H1 (cell line): Measurements from ENCODE around the gene TRAF3. TPM values are rescaled to one million over a fixed set of nuclear protein-coding genes. Genes with fewer than 3 reads are reported as not detected.

Experiments
- CTCF ChIA-PET: fragments of 300-600 bp; sonication (Branson Sonifier 250); formaldehyde crosslinking; loops from one replicate; lab custom pipeline; 2021; ENCODE audit not compliant: partially characterized antibody; lab: Charles Lee
- POLR2A ChIA-PET: fragments of 300-600 bp; sonication (Branson Sonifier 250); formaldehyde crosslinking; loops from one replicate; lab custom pipeline; 2021; ENCODE audit warnings: inconsistent platforms; ENCODE audit not compliant: partially characterized antibody; lab: Charles Lee
- DNase-seq, 2 experiments: peaks; one replicate each; pipeline versions ENCODE4 v3.0.0 to v3.0.0-alpha.2; 2010 to 2022; ENCODE audit warnings: low spot score in 2 of 2, low read depth in 1 of 2, mixed read lengths in 1 of 2
- FAIRE-seq: peaks from 2 replicates; lab custom pipeline; 2011; peaks lifted over from hg19 to GRCh38; lab: Jason Lieb, UNC
- H2AFZ ChIP-seq: 2 replicates; pipeline ENCODE4 v1.8.1; 2012; ENCODE audit warnings: low read length, inconsistent platforms
- H2AK5ac ChIP-seq: 2 replicates; pipeline ENCODE4 v1.6.1; 2013; ENCODE audit warnings: low read depth, low read length
- H2BK120ac ChIP-seq: replicated peaks from 2 replicates; pipeline ENCODE3; 2013; ENCODE audit warnings: low read depth, low read length, inconsistent platforms
- H2BK12ac ChIP-seq: 2 replicates; pipeline ENCODE4 v1.6.1; 2013; ENCODE audit warnings: low read depth, low read length
- H2BK15ac ChIP-seq: 2 replicates; pipeline ENCODE4 v1.6.1; 2013; ENCODE audit warnings: low read length
- H2BK20ac ChIP-seq: 2 replicates; pipeline ENCODE4 v1.6.1; 2013; ENCODE audit warnings: low read length
- H2BK5ac ChIP-seq: 2 replicates; pipeline ENCODE4 v1.6.1; 2013; ENCODE audit warnings: low read depth, low read length
- H3K14ac ChIP-seq: 2 replicates; pipeline ENCODE4 v1.6.1; 2013; ENCODE audit warnings: inconsistent platforms; ENCODE audit not compliant: insufficient read length
- H3K18ac ChIP-seq: 2 replicates; pipeline ENCODE4 v1.6.1; 2013; ENCODE audit warnings: low read length; ENCODE audit errors: extremely low read depth
- H3K23ac ChIP-seq: 2 replicates; pipeline ENCODE4 v1.6.1; 2013; ENCODE audit warnings: inconsistent platforms; ENCODE audit not compliant: insufficient read length
- H3K23me2 ChIP-seq: 2 replicates; pipeline ENCODE4 v1.6.1; 2013; ENCODE audit warnings: low read depth, low read length
- H3K27ac ChIP-seq: 2 replicates; pipeline ENCODE4 v1.6.1; 2011; ENCODE audit warnings: low read depth, low read length, inconsistent platforms
- H3K27me3 ChIP-seq, 4 experiments: replicated peaks in 1 of 4; 1 replicate in 1 of 4; 2 replicates in 3 of 4; pipeline versions ENCODE4 v1.6.1 to v1.8.1; 2011 to 2013; ENCODE audit warnings: low read length in 3 of 4, mild to moderate bottlenecking in 3 of 4, inconsistent platforms in 2 of 4, mixed read lengths in 2 of 4, moderate library complexity in 1 of 4; ENCODE audit not compliant: control insufficient read depth in 3 of 4, insufficient read depth in 3 of 4; ENCODE audit errors: extremely low read depth in 1 of 4
- H3K36me3 ChIP-seq, 4 experiments: 2 replicates each; pipeline versions ENCODE4 v1.6.1 to v1.8.1; 2011 to 2013; ENCODE audit warnings: mild to moderate bottlenecking in 4 of 4, low read length in 3 of 4, moderate library complexity in 2 of 4, control low read depth in 1 of 4, inconsistent platforms in 1 of 4; ENCODE audit not compliant: insufficient read depth in 4 of 4, control insufficient read depth in 2 of 4
- H3K4ac ChIP-seq: replicated peaks from 2 replicates; pipeline ENCODE3; 2013; ENCODE audit warnings: low read length, low read depth, mixed read lengths, inconsistent platforms; ENCODE audit not compliant: insufficient read length
- H3K4me1 ChIP-seq, 4 experiments: replicated peaks in 1 of 4; 1 replicate in 1 of 4; 2 replicates in 3 of 4; pipeline versions ENCODE4 v1.6.1 to v1.8.1; 2011 to 2013; ENCODE audit warnings: low read length in 3 of 4, inconsistent platforms in 2 of 4, mixed read lengths in 1 of 4; ENCODE audit not compliant: insufficient read depth in 4 of 4, control insufficient read depth in 3 of 4
- H3K4me2 ChIP-seq, 2 experiments: 2 replicates each; pipeline versions ENCODE4 v1.6.1 to v1.8.1; 2011 to 2013; ENCODE audit warnings: low read depth in 2 of 2, low read length in 2 of 2, control low read depth in 1 of 2, inconsistent platforms in 1 of 2, mild to moderate bottlenecking in 1 of 2; ENCODE audit not compliant: insufficient read depth in 1 of 2
- H3K4me3 ChIP-seq, 4 experiments: fragments of 200-600, 300-600 bp in 1 of 4; sonication (generic), shearing (Covaris generic), sonication (Bioruptor Twin) in 1 of 4; 2 replicates each; pipeline versions ENCODE4 v1.5.1 to v1.8.1; 2011 to 2016; ENCODE audit warnings: low read length in 4 of 4, low read depth in 3 of 4, control low read depth in 2 of 4, inconsistent platforms in 2 of 4, mild to moderate bottlenecking in 2 of 4, mixed read lengths in 1 of 4, moderate library complexity in 1 of 4; ENCODE audit not compliant: insufficient read depth in 2 of 4; ENCODE audit errors: extremely low read depth in 1 of 4
- H3K56ac ChIP-seq: replicated peaks from 2 replicates; pipeline ENCODE3; 2013; ENCODE audit warnings: low read depth, mild to moderate bottlenecking, mixed read lengths, low read length, inconsistent platforms; ENCODE audit not compliant: insufficient read length
- H3K79me1 ChIP-seq: 2 replicates; pipeline ENCODE4 v1.6.1; 2013; ENCODE audit warnings: low read depth, low read length, control low read depth
- H3K79me2 ChIP-seq, 2 experiments: 2 replicates each; pipeline versions ENCODE4 v1.6.1 to v1.8.1; 2012 to 2013; ENCODE audit warnings: low read length in 2 of 2, mild to moderate bottlenecking in 2 of 2, inconsistent platforms in 1 of 2; ENCODE audit not compliant: insufficient read depth in 2 of 2, control insufficient read depth in 1 of 2
- H3K9ac ChIP-seq, 4 experiments: replicated peaks in 1 of 4; 1 replicate in 1 of 4; 2 replicates in 3 of 4; pipeline versions ENCODE4 v1.6.1 to v1.8.1; 2011 to 2013; ENCODE audit warnings: low read depth in 3 of 4, low read length in 3 of 4, control low read depth in 2 of 4, mild to moderate bottlenecking in 2 of 4, moderate library complexity in 2 of 4, inconsistent platforms in 1 of 4; ENCODE audit errors: extremely low read depth in 1 of 4
- H3K9me3 ChIP-seq, 2 experiments: 2 replicates each; pipeline versions ENCODE4 v1.6.1 to v1.8.1; 2012 to 2013; ENCODE audit warnings: mild to moderate bottlenecking in 2 of 2, moderate library complexity in 2 of 2, control low read depth in 1 of 2, inconsistent platforms in 1 of 2, low read depth in 1 of 2, low read length in 1 of 2, mixed read lengths in 1 of 2; ENCODE audit not compliant: insufficient read depth in 2 of 2
- H4K20me1 ChIP-seq, 2 experiments: replicated peaks in 1 of 2; 2 replicates each; pipeline versions ENCODE3 to v1.8.1; 2011 to 2013; ENCODE audit warnings: inconsistent platforms in 2 of 2, low read length in 2 of 2, mild to moderate bottlenecking in 1 of 2; ENCODE audit not compliant: insufficient read depth in 2 of 2, control insufficient read depth in 1 of 2
- H4K5ac ChIP-seq: 2 replicates; pipeline ENCODE4 v1.6.1; 2013; ENCODE audit warnings: low read length, low read depth, mixed read lengths, inconsistent platforms; ENCODE audit not compliant: insufficient read length
- H4K8ac ChIP-seq: 2 replicates; pipeline ENCODE4 v1.8.0; 2013; ENCODE audit warnings: mild to moderate bottlenecking, moderate library complexity, low read length, inconsistent platforms; ENCODE audit not compliant: insufficient read depth; ENCODE audit errors: extremely low read depth
- H4K91ac ChIP-seq: replicated peaks from 2 replicates; pipeline ENCODE3; 2013; ENCODE audit warnings: low read length, mixed read lengths, inconsistent platforms; ENCODE audit not compliant: insufficient read length
- CBX8 ChIP-seq: fragments of 300-800, 300-1000 bp; sonication (generic); IDR thresholded peaks from 2 replicates; pipeline ENCODE4 v1.7.1; 2016; ENCODE audit warnings: low read depth, low read length, borderline replicate concordance
- CEBPB ChIP-seq: IDR thresholded peaks from 2 replicates; pipeline ENCODE4 v1.6.1; 2012; ENCODE audit warnings: low read depth, low read length
- EZH2 ChIP-seq: fragments of 200-600 bp; sonication (generic); IDR thresholded peaks from 2 replicates; pipeline ENCODE4 v1.7.1; 2012; ENCODE audit warnings: low read depth, mild to moderate bottlenecking, moderate library complexity, low read length, inconsistent platforms; ENCODE audit not compliant: severe bottlenecking
- POU5F1 ChIP-seq: IDR thresholded peaks from 2 replicates; pipeline ENCODE4 v1.6.1; 2011; ENCODE audit warnings: low read depth, mild to moderate bottlenecking, low read length, moderate library complexity
- USF2 ChIP-seq: IDR thresholded peaks from 2 replicates; pipeline ENCODE4 v1.6.1; 2011; ENCODE audit warnings: low read length, improper control_type of control experiment
- WGBS, 2 experiments: shearing (Covaris generic) in 1 of 2; methylation state at CpG; one replicate each; pipeline versions ENCODE4 v1.1.6 to v1.1.7; 2013 to 2015; ENCODE audit warnings: low lambda C conversion rate in 2 of 2, mixed read lengths in 2 of 2, inconsistent platforms in 1 of 2, low coverage in 1 of 2, missing lambda C conversion rate in 1 of 2; ENCODE audit not compliant: insufficient replicate concordance in 2 of 2, insufficient coverage in 1 of 2, insufficient read length in 1 of 2; ENCODE audit errors: extremely low coverage in 1 of 2, missing lambda C conversion rate in 1 of 2; 5-methylcytosine and 5-hydroxymethylcytosine counted together
- polyA plus RNA-seq, 7 experiments: library from polyadenylated mRNA; depleted of rRNA in 3 of 7; stranded (reverse) in 5 of 7; unstranded in 2 of 7; fragments of >200 nt in 5 of 7; fragments of 200-250 nt in 2 of 7; gene quantifications; 1 replicate in 5 of 7; 2 replicates in 1 of 7; 4 replicates in 1 of 7; pipeline versions ENCODE4 v1.2.1 to v1.2.3, GENCODE V29; 2011 to 2013; ENCODE audit warnings: missing spikeins in 2 of 7, mixed read lengths in 2 of 7
- total RNA-seq: library from RNA; stranded (reverse); fragmentation: NEBNext Ultra II Directional; extraction: Animal tissue kit (Norgen Biotek cat#: 25700); gene quantifications from 2 replicates; pipeline ENCODE4 v1.2.1, GENCODE V29; 2021

The TRAF3 gene
- total and polyA plus RNA-seq, 2 of the 8 experiments (the other 6 are each of a cell fraction or from before 2014, with no cell fraction given) = 5.8 to 12.1 TPM

GRCh38 chr14:102750376-102750775 lies 26.9 kb upstream of the TRAF3 start:
- CTCF ChIA-PET = interaction anchor here (1.0 to 2.5 kb wide), 10 partner anchors 10 to 156 kb away, joined by 3 to 15 read pairs (median 4); no protein-coding TSS in a partner anchor
- 95% methylated on average over 14 of the region's 14 CpGs; no CpG with 5 or more reads in 1 of the 2 experiments for WGBS, 2 experiments
- TF ChIP-seq POU5F1 = no peak
- TF ChIP-seq USF2 = no peak
- TF ChIP-seq CEBPB = no peak
- no peak for TF ChIP-seq EZH2
- TF ChIP-seq CBX8 = no peak

More at GRCh38 chr14:102750376-102750775, 26.9 kb upstream of the TRAF3 start:
- H3K9me3 ChIP-seq = no peaks in the 10 kb centered on the region
- H3K4me1 ChIP-seq = peaks cover 0 to 9% (median 2%) of the 10 kb centered on the region in 4 experiments; a peak in 5 of 7 replicates
- no peaks in the 10 kb centered on the region for H3K27me3 ChIP-seq
- no peaks in the 10 kb centered on the region for H3K79me1 ChIP-seq
- POLR2A ChIA-PET = interaction anchor here (2.3 kb wide), 1 partner anchor 19 kb away, joined by 5 read pairs; no protein-coding TSS in a partner anchor
- H2BK12ac ChIP-seq = no peak overlapping the region
- no peak overlapping the region for H3K14ac ChIP-seq
- H3K36me3 ChIP-seq = no peaks in the 10 kb centered on the region
- H3K23me2 ChIP-seq = no peaks in the 10 kb centered on the region
- DNase-seq (no peak), FAIRE-seq (no peak)
- no peaks in the 10 kb centered on the region for H3K79me2 ChIP-seq
- H3K9ac ChIP-seq = no peak overlapping the region
- no peak overlapping the region for H3K56ac ChIP-seq
- no peak overlapping the region for H2BK15ac ChIP-seq
- no peak overlapping the region for H4K5ac ChIP-seq
- no peak overlapping the region for H3K27ac ChIP-seq
- peak overlapping the region; percentile 54 for H4K91ac ChIP-seq
- H3K18ac ChIP-seq = no peak overlapping the region; the same call in 1 of the 2 replicates
- H3K4ac ChIP-seq = no peak overlapping the region
- no peak overlapping the region for H2AK5ac ChIP-seq
- no peak overlapping the region for H2BK20ac ChIP-seq
- no peak overlapping the region for H2AFZ ChIP-seq
- H2BK120ac ChIP-seq = no peak overlapping the region
- H3K23ac ChIP-seq = no peak overlapping the region
- peak overlapping the region; percentile 84; the same call in 1 of the 2 replicates for H4K8ac ChIP-seq
- no peak overlapping the region for H3K4me3 ChIP-seq
- H3K4me2 ChIP-seq = no peak overlapping the region
- H4K20me1 ChIP-seq = peaks cover 0 to 2% of the 10 kb centered on the region in 2 experiments
- peak overlapping the region; percentile 24; the same call in 1 of the 2 replicates for H2BK5ac ChIP-seq
